Natural killer cell (primary cell): ENCODE results near the gene NAV2. TPM values are rescaled to one million over a fixed set of nuclear protein-coding genes. Genes with fewer than 3 reads are reported as not detected.

ENCODE experiments used
- ATAC-seq, 3 donors: fragments of 150-1000 bp in 2 of 3; fragments of 200-7000 bp in 1 of 3; cut with Tn5 transposase; 1 replicate in 1 of 3; 2 replicates in 2 of 3; pipeline ENCODE4 v1.10.0; 2021; ENCODE audit warnings: mild to moderate bottlenecking in 2 of 3, moderate library complexity in 2 of 3
- DNase-seq, 2 donors: peaks; one replicate each; pipeline versions ENCODE4 v3.0.0 to v3.0.0-alpha.2; 2013 to 2021; ENCODE audit warnings: mixed read lengths in 1 of 2
- H3K27ac ChIP-seq: one replicate; pipeline ENCODE4 v1.5.1; 2013; ENCODE audit warnings: mild to moderate bottlenecking, low read length
- H3K27me3 ChIP-seq: one replicate; pipeline ENCODE4 v1.6.1; 2013; ENCODE audit warnings: low read length; ENCODE audit not compliant: control insufficient read depth, insufficient read depth
- H3K36me3 ChIP-seq: one replicate; pipeline ENCODE4 v1.6.1; 2013; ENCODE audit warnings: low read length; ENCODE audit not compliant: control insufficient read depth, insufficient read depth
- H3K4me1 ChIP-seq: one replicate; pipeline ENCODE4 v1.6.1; 2013; ENCODE audit warnings: low read length; ENCODE audit not compliant: control insufficient read depth, insufficient read depth
- H3K4me3 ChIP-seq: one replicate; pipeline ENCODE4 v1.5.1; 2013; ENCODE audit warnings: low read length
- H3K9me3 ChIP-seq: one replicate; pipeline ENCODE4 v1.6.1; 2013; ENCODE audit warnings: low read length; ENCODE audit not compliant: control insufficient read depth, insufficient read depth
- H3K27ac Mint-ChIP-seq, 2 donors: one replicate each; pipeline ENCODE4 v1.8.0; 2022; ENCODE audit warnings: mild to moderate bottlenecking in 2 of 2, mixed read lengths in 2 of 2, moderate library complexity in 1 of 2
- H3K27me3 Mint-ChIP-seq, 2 donors: one replicate each; pipeline ENCODE4 v1.8.0; 2022; ENCODE audit warnings: low read depth in 2 of 2, mixed read lengths in 2 of 2
- H3K36me3 Mint-ChIP-seq: one replicate; pipeline ENCODE4 v1.8.0; 2022; ENCODE audit warnings: mixed read lengths
- H3K4me1 Mint-ChIP-seq, 2 donors: one replicate each; pipeline ENCODE4 v1.8.0; 2022; ENCODE audit warnings: mixed read lengths in 2 of 2
- H3K4me3 Mint-ChIP-seq: one replicate; pipeline ENCODE4 v1.8.0; 2022; ENCODE audit warnings: mild to moderate bottlenecking, moderate library complexity, mixed read lengths
- H3K9me3 Mint-ChIP-seq, 2 donors: one replicate each; pipeline ENCODE4 v1.8.0; 2022; ENCODE audit warnings: mixed read lengths in 2 of 2
- CTCF ChIP-seq: fragments of 200-600 bp; IDR thresholded peaks from one replicate; pipeline ENCODE4 v1.8.0; 2022; ENCODE audit warnings: antibody characterized with exemption
- WGBS: methylation state at CpG from one replicate; pipeline ENCODE4 v1.1.7; 2013; ENCODE audit warnings: missing lambda C conversion rate; ENCODE audit not compliant: insufficient coverage; 5-methylcytosine and 5-hydroxymethylcytosine counted together
- intact Hi-C: fragments of 100-400 bp; cut with micrococcal nuclease; formaldehyde crosslinking; loops from one replicate; pipeline ENCODE4 v1.14.2; 2022
- total RNA-seq, 4 donors: library from RNA; stranded (reverse); fragments of 120-200 nt in 1 of 4; gene quantifications; one replicate each; pipeline versions ENCODE4 v1.2.3 to v1.2.4, GENCODE V29; 2013 to 2022

Gene NAV2
- total RNA-seq, 3 donors from 2014 or later (not counting 1 experiment from before 2014, with no cell fraction given): 0.14 to 1.6 (median 0.43) TPM

DNA sequence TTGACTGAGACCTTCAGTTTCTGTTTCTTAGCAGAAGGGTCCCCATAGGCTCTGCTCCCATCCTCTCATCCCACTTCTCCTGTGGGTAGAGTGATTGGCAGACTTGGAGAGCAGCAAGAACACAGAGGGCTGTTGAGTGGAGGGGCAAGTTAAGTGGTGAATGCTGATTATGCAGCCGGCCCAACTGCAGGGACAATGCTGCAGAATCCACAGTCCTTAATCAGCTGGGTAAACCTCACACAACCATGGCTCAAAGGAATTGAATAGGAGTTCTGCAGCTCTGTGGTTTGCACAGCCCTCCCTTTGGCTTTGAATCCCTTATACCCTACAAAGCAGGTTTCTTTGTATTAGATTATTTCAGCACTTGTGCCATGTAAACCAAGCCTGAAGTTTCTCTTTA is 161.1 kb downstream of the NAV2 start:
- H3K9me3 ChIP-seq: no peaks in the 10 kb centered on the region
- H3K27me3 ChIP-seq: no peaks in the 10 kb centered on the region
- no peak overlapping the region for H3K27ac ChIP-seq
- no peak overlapping the region for H3K4me3 ChIP-seq
- ATAC-seq: no peak
- Mint-ChIP-seq H3K27ac (no peak overlapping the region), H3K36me3 (no peaks in the 10 kb centered on the region), H3K4me3 (no peak overlapping the region), H3K27me3 (peaks cover 0 to 2% of the 10 kb centered on the region in 2 donors), H3K4me1 (no peaks in the 10 kb centered on the region), H3K9me3 (no peaks in the 10 kb centered on the region)
- no peaks in the 10 kb centered on the region for H3K4me1 ChIP-seq
- intact Hi-C loops: no loop called here
- no peak for DNase-seq
- 80% methylated on average over 1 of the region's 1 CpG for WGBS
- no peaks in the 10 kb centered on the region for H3K36me3 ChIP-seq
- no peak for TF ChIP-seq CTCF

DNA sequence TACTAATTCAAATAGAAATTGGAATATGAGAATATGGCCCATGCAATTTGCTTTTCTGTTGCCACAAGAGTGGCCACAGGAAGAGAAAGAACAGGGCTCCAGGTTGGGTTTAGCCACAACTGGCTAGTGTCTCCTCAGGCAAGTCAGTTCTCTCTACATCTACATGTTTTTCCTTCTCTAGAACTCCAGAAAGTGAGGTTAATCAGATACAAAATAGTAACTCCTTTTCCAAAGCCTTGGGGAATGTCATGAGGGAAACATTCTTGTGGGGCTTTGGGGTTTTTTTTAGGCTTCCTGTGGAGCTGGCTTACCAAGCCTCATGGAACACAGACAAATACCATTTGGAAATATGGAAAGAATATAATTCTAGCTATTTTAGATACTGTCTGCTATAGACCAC is 161.6 kb downstream of the NAV2 start:
- H3K9me3 Mint-ChIP-seq: no peaks in the 10 kb centered on the region
- no peak overlapping the region for H3K4me3 Mint-ChIP-seq
- intact Hi-C loops: no loop called here
- no peak overlapping the region for H3K27ac Mint-ChIP-seq
- no peak for TF ChIP-seq CTCF
- no peak for DNase-seq
- H3K27me3 Mint-ChIP-seq: peaks cover 0 to 2% of the 10 kb centered on the region in 2 donors
- Histone ChIP-seq H3K27ac (no peak overlapping the region), H3K4me1 (no peaks in the 10 kb centered on the region), H3K4me3 (no peak overlapping the region), H3K9me3 (no peaks in the 10 kb centered on the region), H3K36me3 (no peaks in the 10 kb centered on the region), H3K27me3 (no peaks in the 10 kb centered on the region)
- no peaks in the 10 kb centered on the region for H3K36me3 Mint-ChIP-seq
- no peak for ATAC-seq
- H3K4me1 Mint-ChIP-seq: no peaks in the 10 kb centered on the region

DNA sequence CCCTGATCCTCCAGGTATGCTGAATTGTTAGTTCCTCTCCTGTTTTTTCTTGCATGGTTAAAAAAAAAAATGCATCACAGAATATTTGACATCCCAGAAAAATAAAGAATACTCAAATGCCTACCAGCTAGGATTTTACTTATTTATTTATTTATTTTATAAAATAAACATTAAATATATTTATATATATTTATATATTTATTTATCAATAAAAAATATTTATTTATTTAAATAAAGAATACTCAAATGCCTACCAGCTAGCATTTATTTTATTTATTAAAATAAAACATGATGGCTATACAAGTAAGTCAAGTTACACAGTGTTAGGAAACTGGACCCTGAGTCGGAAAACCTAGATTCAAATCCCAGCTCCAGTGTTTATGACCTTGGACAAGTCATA is 164.1 kb downstream of the NAV2 start:
- H3K36me3 Mint-ChIP-seq: no peaks in the 10 kb centered on the region
- WGBS: no CpG with 5 or more reads among the region's 1 CpG
- intact Hi-C loops: no loop called here
- Histone ChIP-seq H3K27me3 (no peaks in the 10 kb centered on the region), H3K4me1 (no peaks in the 10 kb centered on the region), H3K4me3 (no peak overlapping the region), H3K27ac (no peak overlapping the region), H3K36me3 (no peaks in the 10 kb centered on the region), H3K9me3 (no peaks in the 10 kb centered on the region)
- peaks cover 3 to 5% of the 10 kb centered on the region in 2 donors for H3K27me3 Mint-ChIP-seq
- no peak overlapping the region for H3K27ac Mint-ChIP-seq
- H3K9me3 Mint-ChIP-seq: no peaks in the 10 kb centered on the region
- no peaks in the 10 kb centered on the region for H3K4me1 Mint-ChIP-seq
- H3K4me3 Mint-ChIP-seq: no peak overlapping the region
- DNase-seq (no peak), ATAC-seq (no peak)
- TF ChIP-seq CTCF: no peak

GRCh38 chr11:19878520-19878919 is 165.9 kb downstream of the NAV2 start:
- Histone ChIP-seq H3K27me3 (no peaks in the 10 kb centered on the region), H3K27ac (no peak overlapping the region), H3K4me3 (no peak overlapping the region), H3K4me1 (no peaks in the 10 kb centered on the region), H3K36me3 (no peaks in the 10 kb centered on the region), H3K9me3 (no peaks in the 10 kb centered on the region)
- H3K9me3 Mint-ChIP-seq: no peaks in the 10 kb centered on the region
- no peak for TF ChIP-seq CTCF
- H3K36me3 Mint-ChIP-seq: no peaks in the 10 kb centered on the region
- no peak for ATAC-seq
- no peaks in the 10 kb centered on the region for H3K4me1 Mint-ChIP-seq
- intact Hi-C loops: no loop called here
- DNase-seq: no peak
- H3K4me3 Mint-ChIP-seq: no peak overlapping the region
- WGBS: 50% methylated on average over 6 of the region's 6 CpGs
- peaks cover 5 to 9% of the 10 kb centered on the region in 2 donors for H3K27me3 Mint-ChIP-seq
- H3K27ac Mint-ChIP-seq: no peak overlapping the region
